OCI-LY1 (cell line): Measurements from ENCODE around the gene PLCG1.

Experiments used
- H2AFZ ChIP-seq: fragments of 200-600 bp; sonication (generic), shearing (Covaris generic); 2 replicates; pipeline ENCODE4 v1.6.0; 2014; ENCODE audit warnings: antibody characterized with exemption, mild to moderate bottlenecking, low read length
- H3F3A ChIP-seq: fragments of 200-600 bp; sonication (generic), shearing (Covaris generic); 2 replicates; pipeline ENCODE4 v1.6.0; 2014; ENCODE audit warnings: mild to moderate bottlenecking, antibody characterized with exemption, low read length, moderate library complexity; ENCODE audit not compliant: insufficient read depth
- H3K27ac ChIP-seq: fragments of 200-600 bp; sonication (generic); 2 replicates; pipeline ENCODE4 v1.5.1; 2014; ENCODE audit warnings: low read length, mixed run types, mild to moderate bottlenecking, low read depth; ENCODE audit not compliant: poor library complexity, severe bottlenecking
- H3K27me3 ChIP-seq: fragments of 200-600 bp; sonication (generic); 2 replicates; pipeline ENCODE4 v1.6.0; 2014; ENCODE audit warnings: antibody characterized with exemption, mild to moderate bottlenecking, low read length, moderate library complexity; ENCODE audit not compliant: insufficient read depth
- H3K36me3 ChIP-seq: fragments of 200-600 bp; sonication (generic); 2 replicates; pipeline ENCODE4 v1.6.1; 2014; ENCODE audit warnings: mild to moderate bottlenecking, antibody characterized with exemption, low read length, moderate library complexity, mixed read lengths; ENCODE audit not compliant: insufficient read depth
- H3K4me1 ChIP-seq: fragments of 200-600 bp; sonication (generic); 2 replicates; pipeline ENCODE4 v1.5.1; 2014; ENCODE audit warnings: mild to moderate bottlenecking, low read length, moderate library complexity; ENCODE audit not compliant: insufficient read depth, severe bottlenecking
- H3K4me2 ChIP-seq: fragments of 200-600 bp; sonication (generic), shearing (Covaris generic); 2 replicates; pipeline ENCODE4 v1.6.1; 2014; ENCODE audit warnings: low read length
- H3K4me3 ChIP-seq: fragments of 200-600 bp; sonication (generic); 2 replicates; pipeline ENCODE4 v1.5.1; 2014; ENCODE audit warnings: low read length, low read depth, mild to moderate bottlenecking, mixed read lengths; ENCODE audit not compliant: poor library complexity, severe bottlenecking
- H3K79me2 ChIP-seq: fragments of 200-600 bp; shearing (Covaris generic); 2 replicates; pipeline ENCODE4 v1.6.1; 2016; ENCODE audit warnings: mixed run types, low read length, mixed read lengths; ENCODE audit not compliant: insufficient read depth
- H3K9ac ChIP-seq: fragments of 200-600 bp; sonication (generic), shearing (Covaris generic); 2 replicates; pipeline ENCODE4 v1.6.1; 2014; ENCODE audit warnings: mild to moderate bottlenecking, low read length, mixed read lengths
- H3K9me2 ChIP-seq: fragments of 200-600 bp; sonication (generic), shearing (Covaris generic); 2 replicates; pipeline ENCODE4 v1.6.1; 2014; ENCODE audit warnings: low read depth, mild to moderate bottlenecking, low read length, mixed read lengths
- H3K9me3 ChIP-seq: fragments of 200-600 bp; shearing (Covaris generic); 2 replicates; pipeline ENCODE4 v1.6.1; 2014; ENCODE audit warnings: low read length, mixed read lengths
- H4K20me1 ChIP-seq: fragments of 200-600 bp; sonication (generic), shearing (Covaris generic); 2 replicates; pipeline ENCODE4 v1.6.0; 2016; ENCODE audit warnings: mild to moderate bottlenecking, low read length; ENCODE audit not compliant: insufficient read depth
- CTCF ChIP-seq: fragments of 200-600 bp; sonication (generic), shearing (Covaris generic); IDR thresholded peaks from 2 replicates; pipeline ENCODE4 v1.5.1; 2017; ENCODE audit warnings: mild to moderate bottlenecking, antibody characterized with exemption, low read length, moderate library complexity, mixed read lengths
- EZH2 ChIP-seq: fragments of 200-600 bp; sonication (generic), shearing (Covaris generic); IDR thresholded peaks from 2 replicates; pipeline ENCODE4 v1.8.0; 2017; ENCODE audit warnings: borderline replicate concordance, mixed run types, mild to moderate bottlenecking, antibody characterized with exemption, low read length, moderate library complexity, mixed read lengths

Gene PLCG1

GRCh38 chr20:41168281-41169161 lies 31.2 kb downstream of the PLCG1 start:
- Histone ChIP-seq H3K36me3 (peaks cover 92% of the 10 kb centered on the region), H3K27ac (no peak overlapping the region), H3K27me3 (no peaks in the 10 kb centered on the region), H3K79me2 (no peaks in the 10 kb centered on the region), H3K9ac (no peak overlapping the region), H3K4me1 (no peaks in the 10 kb centered on the region), H3K4me3 (no peak overlapping the region), H3K9me2 (no peaks in the 10 kb centered on the region), H3K4me2 (no peak overlapping the region), H3F3A (no peaks in the 10 kb centered on the region), H3K9me3 (no peaks in the 10 kb centered on the region), H2AFZ (no peak overlapping the region), H4K20me1 (no peaks in the 10 kb centered on the region)
- no peak for TF ChIP-seq CTCF

GRCh38 chr20:41169162-41169690 lies 31.9 kb downstream of the PLCG1 start:
- no peaks in the 10 kb centered on the region for H3F3A ChIP-seq
- no peaks in the 10 kb centered on the region for H3K9me3 ChIP-seq
- no peaks in the 10 kb centered on the region for H3K79me2 ChIP-seq
- no peak overlapping the region for H3K4me2 ChIP-seq
- no peak overlapping the region for H3K9ac ChIP-seq
- no peak overlapping the region for H3K27ac ChIP-seq
- H3K9me2 ChIP-seq = no peaks in the 10 kb centered on the region
- H4K20me1 ChIP-seq = no peaks in the 10 kb centered on the region
- TF ChIP-seq EZH2 = no peak
- no peak for TF ChIP-seq CTCF
- no peak overlapping the region for H2AFZ ChIP-seq
- peaks cover 92% of the 10 kb centered on the region for H3K36me3 ChIP-seq
- no peaks in the 10 kb centered on the region for H3K4me1 ChIP-seq
- no peak overlapping the region for H3K4me3 ChIP-seq
- H3K27me3 ChIP-seq = no peaks in the 10 kb centered on the region

- TF ChIP-seq CTCF = no peak
- TF ChIP-seq EZH2 = no peak
- Histone ChIP-seq H3K9me2 (no peaks in the 10 kb centered on the region), H3K27ac (no peak overlapping the region), H3K27me3 (no peaks in the 10 kb centered on the region), H4K20me1 (no peaks in the 10 kb centered on the region), H3K36me3 (peaks cover 92% of the 10 kb centered on the region), H3K4me1 (no peaks in the 10 kb centered on the region), H3K4me3 (no peak overlapping the region), H3K79me2 (no peaks in the 10 kb centered on the region), H3K9me3 (no peaks in the 10 kb centered on the region), H3K9ac (no peak overlapping the region), H3F3A (no peaks in the 10 kb centered on the region), H2AFZ (no peak overlapping the region), H3K4me2 (no peak overlapping the region)
Measured at GRCh38 chr20:41169791-41170351, 32.5 kb downstream of the PLCG1 start.
